Right atrium auricular region (tissue), 2 donors: Measurements from ENCODE around the gene CRIM1. TPM values are rescaled to one million over a fixed set of nuclear protein-coding genes. Genes with fewer than 3 reads are reported as not detected.
A peak's percentile ranks its signal among the peaks of the same experiment; 100 is the strongest.

Experiments
- DNase-seq: peaks from one replicate; pipeline ENCODE4 v3.0.0-alpha.2; 2019; ENCODE audit warnings: low spot score
- H3K27ac ChIP-seq, 2 donors: fragments of 200-600 bp; sonication (generic); 1 replicate in 1 of 2; 2 replicates in 1 of 2; pipeline ENCODE4 v1.5.1; 2016 to 2019
- H3K27me3 ChIP-seq, 2 donors: fragments of 200-600 bp; sonication (generic); one replicate each; pipeline versions ENCODE4 v1.5.1 to v1.6.0; 2017 to 2019
- H3K36me3 ChIP-seq: fragments of 200-600 bp; sonication (generic); one replicate; pipeline ENCODE4 v1.5.1; 2016
- H3K4me1 ChIP-seq, 2 donors: fragments of 200-600 bp; sonication (generic); one replicate each; pipeline versions ENCODE4 v1.5.1 to v1.6.0; 2017 to 2019
- H3K4me3 ChIP-seq, 2 donors: fragments of 200-600 bp; sonication (generic); 1 replicate in 1 of 2; 2 replicates in 1 of 2; pipeline ENCODE4 v1.5.1; 2017 to 2019; ENCODE audit warnings: mild to moderate bottlenecking in 1 of 2, moderate library complexity in 1 of 2
- H3K9me3 ChIP-seq, 2 donors: fragments of 200-600 bp; sonication (generic); one replicate each; pipeline ENCODE4 v1.5.1; 2019
- CTCF ChIP-seq, 2 donors: fragments of 200-600 bp; sonication (generic); IDR thresholded peaks; one replicate each; pipeline ENCODE4 v1.5.1; 2019; ENCODE audit warnings: antibody characterized with exemption in 2 of 2
- total RNA-seq, 2 donors: library from RNA; depleted of rRNA; stranded (reverse); fragments of >200 nt; gene quantifications; one replicate each; pipeline ENCODE4 v1.1.0, GENCODE V29; 2016

CRIM1 gene
- total RNA-seq, 2 donors from 2014 or later = 49.1 to 71.3 TPM

GRCh38 chr2:36540986-36541754 is 185.6 kb downstream of the CRIM1 start:
- no peaks in the 10 kb centered on the region for H3K9me3 ChIP-seq
- H3K4me1 ChIP-seq = peaks cover 0 to 7% of the 10 kb centered on the region in 2 donors
- H3K4me3 ChIP-seq = no peak overlapping the region
- H3K27me3 ChIP-seq = no peaks in the 10 kb centered on the region
- DNase-seq = no peak
- H3K36me3 ChIP-seq = peaks cover 5% of the 10 kb centered on the region
- no peak overlapping the region for H3K27ac ChIP-seq
- TF ChIP-seq CTCF (IDR thresholded peaks at IDR 0.05) = no peak

GRCh38 chr2:36541891-36542595 is 186.5 kb downstream of the CRIM1 start:
- Histone ChIP-seq H3K4me3 (no peak overlapping the region), H3K27me3 (no peaks in the 10 kb centered on the region), H3K27ac (peak overlapping the region in 1 of 2 donors; percentile 31), H3K9me3 (no peaks in the 10 kb centered on the region), H3K4me1 (peaks cover 0 to 7% of the 10 kb centered on the region in 2 donors), H3K36me3 (peaks cover 9% of the 10 kb centered on the region)
- TF ChIP-seq CTCF (IDR thresholded peaks at IDR 0.05) = no peak
- DNase-seq = no peak

- H3K9me3 ChIP-seq = no peaks in the 10 kb centered on the region
- H3K27me3 ChIP-seq = no peaks in the 10 kb centered on the region
- peaks cover 0 to 7% of the 10 kb centered on the region in 2 donors for H3K4me1 ChIP-seq
- DNase-seq = no peak
- H3K27ac ChIP-seq = no peak overlapping the region
- TF ChIP-seq CTCF (IDR thresholded peaks at IDR 0.05) = no peak
- peaks cover 36% of the 10 kb centered on the region for H3K36me3 ChIP-seq
- no peak overlapping the region for H3K4me3 ChIP-seq
Observed at GRCh38 chr2:36544638-36545338, 189.2 kb downstream of the CRIM1 start.

- H3K27ac ChIP-seq = no peak overlapping the region
- no peaks in the 10 kb centered on the region for H3K27me3 ChIP-seq
- no peaks in the 10 kb centered on the region for H3K9me3 ChIP-seq
- no peak for TF ChIP-seq CTCF (IDR thresholded peaks at IDR 0.05)
- no peak overlapping the region for H3K4me3 ChIP-seq
- peaks cover 44% of the 10 kb centered on the region for H3K36me3 ChIP-seq
- DNase-seq = no peak
- H3K4me1 ChIP-seq = peaks cover 0 to 7% of the 10 kb centered on the region in 2 donors
Observed at GRCh38 chr2:36545871-36546416, 190.4 kb downstream of the CRIM1 start.

- no peak overlapping the region for H3K27ac ChIP-seq
- peaks cover 55% of the 10 kb centered on the region for H3K36me3 ChIP-seq
Observed at GRCh38 chr2:36547906-36548305, 192.3 kb downstream of the CRIM1 start.

More at GRCh38 chr2:36547906-36548305, 192.3 kb downstream of the CRIM1 start:
- DNase-seq = no peak
- Histone ChIP-seq H3K4me3 (no peak overlapping the region), H3K9me3 (no peaks in the 10 kb centered on the region), H3K27me3 (no peaks in the 10 kb centered on the region), H3K4me1 (no peaks in the 10 kb centered on the region)
- TF ChIP-seq CTCF (IDR thresholded peaks at IDR 0.05) = no peak
